Ishikawa (cell line): ENCODE measurements around the gene CFTR.

Experiments
- CREB1 ChIP-seq: IDR thresholded peaks from 2 replicates; pipeline ENCODE4 v1.6.1; 2012; ENCODE audit warnings: low read depth
- EGR1 ChIP-seq: IDR thresholded peaks from 2 replicates; pipeline ENCODE4 v1.6.1; 2012
- MAX ChIP-seq: IDR thresholded peaks from 2 replicates; pipeline ENCODE4 v1.6.1; 2012
- RAD21 ChIP-seq: IDR thresholded peaks from 2 replicates; pipeline ENCODE4 v1.6.1; 2012; ENCODE audit warnings: low read depth
- REST ChIP-seq: IDR thresholded peaks from 2 replicates; pipeline ENCODE4 v1.6.1; 2012; ENCODE audit warnings: low read depth, mild to moderate bottlenecking
- TCF12 ChIP-seq: IDR thresholded peaks from 2 replicates; pipeline ENCODE4 v1.6.1; 2012; ENCODE audit warnings: low read depth

- TF ChIP-seq EGR1 (no peak), REST (no peak), CREB1 (no peak), MAX (no peak), RAD21 (no peak), TCF12 (no peak)
Observed at GRCh38 chr7:117472335-117472734, 7.5 kb upstream of the CFTR start.
